Parathyroid adenoma (tissue), 2 donors: ENCODE measurements around the gene MEGF10.

ENCODE experiments used
- H2AFZ ChIP-seq: fragments of 300-600 bp; sonication (generic); one replicate; pipeline ENCODE4 v1.7.0; 2017; ENCODE audit warnings: antibody characterized with exemption, mild to moderate bottlenecking
- H3K27ac ChIP-seq: fragments of 300-600 bp; sonication (generic); one replicate; pipeline ENCODE4 v1.7.0; 2017
- H3K27me3 ChIP-seq: fragments of 300-600 bp; sonication (generic); one replicate; pipeline ENCODE4 v1.7.0; 2017; ENCODE audit warnings: low read length; ENCODE audit not compliant: control insufficient read depth, insufficient read depth
- H3K36me3 ChIP-seq: fragments of 300-600 bp; sonication (generic); one replicate; pipeline ENCODE4 v1.7.0; 2017; ENCODE audit warnings: low read length; ENCODE audit not compliant: control insufficient read depth, insufficient read depth
- H3K4me1 ChIP-seq: fragments of 300-600 bp; sonication (generic); one replicate; pipeline ENCODE4 v1.7.0; 2017; ENCODE audit warnings: control low read depth
- H3K4me2 ChIP-seq: fragments of 300-600 bp; sonication (generic); one replicate; pipeline ENCODE4 v1.7.0; 2017; ENCODE audit warnings: low read length
- H3K4me3 ChIP-seq: fragments of 300-600 bp; sonication (generic); one replicate; pipeline ENCODE4 v1.7.0; 2017; ENCODE audit warnings: low read depth, low read length
- H3K79me2 ChIP-seq: fragments of 300-600 bp; sonication (generic); one replicate; pipeline ENCODE4 v1.7.0; 2017; ENCODE audit warnings: control low read depth
- H3K9ac ChIP-seq: fragments of 300-600 bp; sonication (generic); one replicate; pipeline ENCODE4 v1.7.0; 2017; ENCODE audit warnings: mild to moderate bottlenecking
- H3K9me3 ChIP-seq: fragments of 300-600 bp; sonication (generic); one replicate; pipeline ENCODE4 v1.7.0; 2017; ENCODE audit warnings: low read length; ENCODE audit not compliant: control insufficient read depth
- CTCF ChIP-seq: fragments of 300-600 bp; sonication (generic); IDR thresholded peaks from one replicate; pipeline ENCODE4 v1.7.0; 2017; ENCODE audit warnings: antibody characterized with exemption, mild to moderate bottlenecking
- donor health status: primary hyperparathyroidism.

The MEGF10 gene

GRCh38 chr5:127340606-127341005, 50.0 kb downstream of the MEGF10 start:
- Histone ChIP-seq H3K79me2 (no peaks in the 10 kb centered on the region), H3K27me3 (no peaks in the 10 kb centered on the region), H3K4me2 (no peak overlapping the region), H3K36me3 (no peaks in the 10 kb centered on the region), H3K9me3 (no peaks in the 10 kb centered on the region), H2AFZ (no peak overlapping the region), H3K9ac (no peak overlapping the region), H3K27ac (no peak overlapping the region), H3K4me3 (no peak overlapping the region), H3K4me1 (no peaks in the 10 kb centered on the region)
- no peak for TF ChIP-seq CTCF

DNA sequence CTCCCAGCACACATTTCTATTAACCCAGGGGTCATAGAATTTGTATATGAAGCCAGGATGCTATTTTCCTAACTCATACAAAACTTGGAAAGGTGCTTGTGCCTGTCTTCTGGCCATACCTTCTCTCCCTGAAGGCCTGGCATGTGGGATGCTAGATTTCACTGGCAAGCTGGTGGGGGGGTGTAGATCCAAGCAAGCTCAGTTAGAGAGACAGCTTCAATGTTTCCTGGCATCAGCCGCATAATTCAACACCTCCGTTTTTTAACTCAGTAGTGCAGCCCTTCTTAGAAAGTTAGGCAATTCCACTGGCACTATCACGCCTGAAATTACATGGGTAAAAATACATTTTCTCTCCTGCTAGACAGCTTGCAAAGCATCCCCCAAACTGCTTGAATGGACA, 51.8 kb downstream of the MEGF10 start:
- H3K4me3 ChIP-seq = no peak overlapping the region
- no peaks in the 10 kb centered on the region for H3K4me1 ChIP-seq
- no peaks in the 10 kb centered on the region for H3K27me3 ChIP-seq
- H3K9ac ChIP-seq = no peak overlapping the region
- no peaks in the 10 kb centered on the region for H3K9me3 ChIP-seq
- no peak for TF ChIP-seq CTCF
- H3K27ac ChIP-seq = no peak overlapping the region
- H3K36me3 ChIP-seq = no peaks in the 10 kb centered on the region
- H3K4me2 ChIP-seq = no peak overlapping the region
- H3K79me2 ChIP-seq = no peaks in the 10 kb centered on the region
- no peak overlapping the region for H2AFZ ChIP-seq

DNA sequence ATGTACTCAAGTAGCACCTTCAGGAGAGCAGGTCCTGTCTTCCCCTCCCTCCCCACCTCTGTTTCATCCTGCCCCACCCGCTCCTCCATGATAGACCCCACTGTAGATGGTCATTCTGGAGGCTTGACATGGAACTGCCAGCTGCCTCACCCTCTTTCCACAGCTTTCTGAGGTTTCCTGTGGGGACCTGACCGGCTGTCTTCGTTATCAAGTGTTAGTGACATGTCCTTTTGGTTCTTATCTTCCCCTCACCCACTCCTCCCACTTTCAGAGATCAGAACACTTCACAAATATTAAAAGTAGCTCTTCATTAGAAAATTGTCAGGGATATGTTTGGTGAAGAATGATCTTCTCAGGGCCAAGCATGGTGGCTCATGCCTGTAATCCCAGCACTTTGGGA, 52.7 kb downstream of the MEGF10 start:
- no peak overlapping the region for H3K4me2 ChIP-seq

DNA sequence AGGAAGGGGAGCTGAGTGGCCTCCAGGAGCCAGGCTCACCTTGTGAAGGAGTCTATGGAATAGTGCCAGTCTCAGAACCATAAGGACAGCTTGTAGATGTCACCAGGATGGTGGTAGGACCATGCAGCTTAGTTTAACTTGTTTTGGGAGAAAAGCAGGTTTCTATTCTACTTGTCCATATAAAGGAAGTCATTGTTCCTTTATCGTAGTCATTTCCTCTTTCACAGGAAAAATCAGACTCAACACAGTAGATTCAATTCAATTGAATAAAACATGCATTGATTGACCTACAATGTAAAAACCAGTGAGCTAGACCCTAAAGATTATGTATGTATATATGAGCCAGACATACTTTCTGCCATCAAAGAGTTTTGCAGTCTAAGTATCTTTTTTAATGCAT, 53.3 kb downstream of the MEGF10 start:
- no peaks in the 10 kb centered on the region for H3K36me3 ChIP-seq
- H3K9me3 ChIP-seq = no peaks in the 10 kb centered on the region
- H2AFZ ChIP-seq = no peak overlapping the region
- H3K4me1 ChIP-seq = no peaks in the 10 kb centered on the region
- no peak overlapping the region for H3K4me3 ChIP-seq
- H3K27ac ChIP-seq = no peak overlapping the region
- no peak overlapping the region for H3K4me2 ChIP-seq
- no peaks in the 10 kb centered on the region for H3K79me2 ChIP-seq
- TF ChIP-seq CTCF = no peak
- no peak overlapping the region for H3K9ac ChIP-seq
- H3K27me3 ChIP-seq = no peaks in the 10 kb centered on the region

More for the DNA sequence above, 52.7 kb downstream of the MEGF10 start:
- H3K79me2 ChIP-seq = no peaks in the 10 kb centered on the region
- H3K36me3 ChIP-seq = no peaks in the 10 kb centered on the region
- no peak overlapping the region for H2AFZ ChIP-seq
- no peaks in the 10 kb centered on the region for H3K4me1 ChIP-seq
- H3K9ac ChIP-seq = no peak overlapping the region
- no peaks in the 10 kb centered on the region for H3K27me3 ChIP-seq
- no peak overlapping the region for H3K4me3 ChIP-seq
- no peaks in the 10 kb centered on the region for H3K9me3 ChIP-seq
- H3K27ac ChIP-seq = no peak overlapping the region
- no peak for TF ChIP-seq CTCF

- Histone ChIP-seq H2AFZ (no peak overlapping the region), H3K9ac (no peak overlapping the region), H3K79me2 (no peaks in the 10 kb centered on the region), H3K4me3 (no peak overlapping the region), H3K9me3 (no peaks in the 10 kb centered on the region), H3K4me2 (no peak overlapping the region), H3K36me3 (no peaks in the 10 kb centered on the region), H3K27ac (no peak overlapping the region), H3K27me3 (no peaks in the 10 kb centered on the region), H3K4me1 (no peaks in the 10 kb centered on the region)
- no peak for TF ChIP-seq CTCF
Measured at GRCh38 chr5:127344931-127345330, 54.3 kb downstream of the MEGF10 start.
